Measurements from ENCODE around the gene MNAT1. TPM values are rescaled to one million over a fixed set of nuclear protein-coding genes. Genes with fewer than 3 reads are reported as not detected.

MNAT1 gene
- polyA plus RNA-seq, 1 donor from 2014 or later: 104 TPM

- Histone ChIP-seq H3F3A (ENCODE audit: insufficient read depth, low read length, poor library complexity, severe bottlenecking) (no peaks in the 10 kb centered on the region), H3K27me3 (ENCODE audit: insufficient read depth, low read depth, low read length) (peaks cover 4% of the 10 kb centered on the region), H3K79me2 (replicated peaks; ENCODE audit: insufficient read depth, low read length) (peaks cover 32% of the 10 kb centered on the region), H3K4me2 (ENCODE audit: low read length) (no peak overlapping the region), H3K4me3 (ENCODE audit: low read length) (no peak overlapping the region), H3K9me3 (ENCODE audit: low read length) (no peaks in the 10 kb centered on the region), H3K36me3 (ENCODE audit: insufficient read depth, low read length) (no peaks in the 10 kb centered on the region), H3K9ac (ENCODE audit: low read length) (no peak overlapping the region), H2AFZ (ENCODE audit: low read depth, low read length) (no peak overlapping the region), H4K20me1 (ENCODE audit: insufficient read depth) (no peaks in the 10 kb centered on the region), H3K9me2 (ENCODE audit: insufficient read depth, low read length) (no peaks in the 10 kb centered on the region), H3K27ac (ENCODE audit: low read length) (no peak overlapping the region)
- TF ChIP-seq REST (IDR thresholded peaks at IDR 0.05; ENCODE audit: borderline replicate concordance) (no peak), EP300 (conservative IDR thresholded peaks at IDR 0.05; ENCODE audit: poor library complexity, severe bottlenecking) (no peak), SMC3 (conservative IDR thresholded peaks at IDR 0.05; ENCODE audit: poor library complexity) (no peak), MXI1 (conservative IDR thresholded peaks at IDR 0.05; ENCODE audit: poor library complexity, severe bottlenecking) (no peak), EZH2 (IDR thresholded peaks at IDR 0.05; ENCODE audit: borderline replicate concordance, insufficient read depth, low read length, poor library complexity, severe bottlenecking) (no peak), POLR2AphosphoS5 (IDR thresholded peaks at IDR 0.05) (no peak), RAD21 (conservative IDR thresholded peaks at IDR 0.05) (no peak), TAF1 (IDR thresholded peaks at IDR 0.05; ENCODE audit: low read depth) (no peak), CTCF (IDR thresholded peaks at IDR 0.05; ENCODE audit: poor library complexity, severe bottlenecking) (no peak)
Measured at GRCh38 chr14:60732840-60733483, 1.6 kb upstream of the MNAT1 start.

GRCh38 chr14:60735416-60735815 lies 855 bp downstream of the MNAT1 start:
- Histone ChIP-seq H3K4me3 (ENCODE audit: low read length) (peak overlapping the region; percentile 76), H3F3A (ENCODE audit: insufficient read depth, low read length, poor library complexity, severe bottlenecking) (no peaks in the 10 kb centered on the region), H3K9ac (ENCODE audit: low read length) (peak overlapping the region; percentile 88), H3K4me2 (ENCODE audit: low read length) (peak overlapping the region; percentile 94), H3K27ac (ENCODE audit: low read length) (peak overlapping the region; percentile 87), H2AFZ (ENCODE audit: low read depth, low read length) (no peak overlapping the region), H3K36me3 (ENCODE audit: insufficient read depth, low read length) (no peaks in the 10 kb centered on the region), H3K79me2 (replicated peaks; ENCODE audit: insufficient read depth, low read length) (peaks cover 53% of the 10 kb centered on the region), H3K9me3 (ENCODE audit: low read length) (no peaks in the 10 kb centered on the region), H3K27me3 (ENCODE audit: insufficient read depth, low read depth, low read length) (peaks cover 4% of the 10 kb centered on the region), H4K20me1 (ENCODE audit: insufficient read depth) (no peaks in the 10 kb centered on the region), H3K9me2 (ENCODE audit: insufficient read depth, low read length) (no peaks in the 10 kb centered on the region)
- TF ChIP-seq RAD21 (conservative IDR thresholded peaks at IDR 0.05): no peak
- TF ChIP-seq TAF1 (IDR thresholded peaks at IDR 0.05; ENCODE audit: low read depth): no peak
- TF ChIP-seq POLR2AphosphoS5 (IDR thresholded peaks at IDR 0.05): no peak
- no peak for TF ChIP-seq EP300 (conservative IDR thresholded peaks at IDR 0.05; ENCODE audit: poor library complexity, severe bottlenecking)
- TF ChIP-seq REST (IDR thresholded peaks at IDR 0.05; ENCODE audit: borderline replicate concordance): no peak
- TF ChIP-seq EZH2 (IDR thresholded peaks at IDR 0.05; ENCODE audit: borderline replicate concordance, insufficient read depth, low read length, poor library complexity, severe bottlenecking): no peak
- no peak for TF ChIP-seq CTCF (IDR thresholded peaks at IDR 0.05; ENCODE audit: poor library complexity, severe bottlenecking)
- no peak for TF ChIP-seq SMC3 (conservative IDR thresholded peaks at IDR 0.05; ENCODE audit: poor library complexity)
- TF ChIP-seq MXI1 (conservative IDR thresholded peaks at IDR 0.05; ENCODE audit: poor library complexity, severe bottlenecking): no peak
